ENCODE measurements around the gene RNF114.

DNA sequence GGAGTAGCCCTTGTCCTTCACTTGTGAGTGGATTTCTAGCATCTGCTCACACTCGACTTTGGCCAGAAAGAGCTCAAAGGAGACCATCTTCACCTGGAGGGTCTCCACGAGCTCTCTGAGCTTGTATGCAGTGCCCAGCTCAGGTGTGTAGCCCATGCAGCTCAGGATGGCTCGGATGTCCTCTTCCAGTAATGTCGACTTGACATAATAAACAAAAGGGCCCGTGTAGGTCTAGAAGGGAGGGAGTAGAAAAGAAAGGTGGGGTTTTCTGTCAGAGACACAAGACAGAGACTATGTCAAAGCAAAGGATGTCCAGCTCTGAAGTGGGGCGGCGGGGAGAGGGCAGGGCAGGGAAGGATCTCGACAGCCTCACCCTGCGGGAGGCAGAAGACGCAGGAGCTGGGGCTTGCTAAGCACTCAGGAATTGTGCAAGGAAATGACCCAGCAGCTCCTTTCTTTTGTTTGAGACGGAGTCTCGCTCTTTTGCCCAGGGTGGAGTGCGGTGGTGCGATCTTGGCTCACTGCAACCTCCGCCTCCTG, 29.5 kb upstream of the RNF114 start:
- TF ChIP-seq, protein P1, sequence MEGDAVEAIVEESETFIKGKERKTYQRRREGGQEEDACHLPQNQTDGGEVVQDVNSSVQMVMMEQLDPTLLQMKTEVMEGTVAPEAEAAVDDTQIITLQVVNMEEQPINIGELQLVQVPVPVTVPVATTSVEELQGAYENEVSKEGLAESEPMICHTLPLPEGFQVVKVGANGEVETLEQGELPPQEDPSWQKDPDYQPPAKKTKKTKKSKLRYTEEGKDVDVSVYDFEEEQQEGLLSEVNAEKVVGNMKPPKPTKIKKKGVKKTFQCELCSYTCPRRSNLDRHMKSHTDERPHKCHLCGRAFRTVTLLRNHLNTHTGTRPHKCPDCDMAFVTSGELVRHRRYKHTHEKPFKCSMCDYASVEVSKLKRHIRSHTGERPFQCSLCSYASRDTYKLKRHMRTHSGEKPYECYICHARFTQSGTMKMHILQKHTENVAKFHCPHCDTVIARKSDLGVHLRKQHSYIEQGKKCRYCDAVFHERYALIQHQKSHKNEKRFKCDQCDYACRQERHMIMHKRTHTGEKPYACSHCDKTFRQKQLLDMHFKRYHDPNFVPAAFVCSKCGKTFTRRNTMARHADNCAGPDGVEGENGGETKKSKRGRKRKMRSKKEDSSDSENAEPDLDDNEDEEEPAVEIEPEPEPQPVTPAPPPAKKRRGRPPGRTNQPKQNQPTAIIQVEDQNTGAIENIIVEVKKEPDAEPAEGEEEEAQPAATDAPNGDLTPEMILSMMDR (IDR thresholded peaks at IDR 0.05; ENCODE audit: low read depth, low read length, poor library complexity, severe bottlenecking): no peak
- TF ChIP-seq EZH2phosphoT487 (IDR thresholded peaks at IDR 0.05; ENCODE audit: borderline replicate concordance, low read length): no peak

Measured in DOHH2 (cell line).